ENCODE results near the gene TCERG1L.
"Not testable (repeated sequence)": the region's sequence is repeated elsewhere in the genome, so short reads cannot be mapped to it uniquely, and the experiment has no call there.

The TCERG1L gene

GRCh38 chr10:131344747-131345146 lies 33.2 kb upstream of the TCERG1L start:
- DNase-seq (ENCODE audit: extremely low read depth, insufficient read length) = no peak
- H3K4me3 ChIP-seq (replicated peaks; ENCODE audit: low read depth, low read length) = no peak overlapping the region
- no peak for TF ChIP-seq CTCF (IDR thresholded peaks at IDR 0.05; ENCODE audit: insufficient read depth, low read length, poor library complexity, severe bottlenecking)
- H3K27me3 ChIP-seq (replicated peaks; ENCODE audit: control insufficient read depth, insufficient read depth, low read length) = no peaks in the 10 kb centered on the region
- H3K36me3 ChIP-seq (ENCODE audit: control insufficient read depth, insufficient read depth, low read length) = no peaks in the 10 kb centered on the region

GRCh38 chr10:131337741-131338140 lies 26.2 kb upstream of the TCERG1L start:
- Histone ChIP-seq H3K27me3 (replicated peaks; ENCODE audit: control insufficient read depth, insufficient read depth, low read length) (no peaks in the 10 kb centered on the region), H3K36me3 (ENCODE audit: control insufficient read depth, insufficient read depth, low read length) (no peaks in the 10 kb centered on the region), H3K4me3 (replicated peaks; ENCODE audit: low read depth, low read length) (no peak overlapping the region)
- no peak for TF ChIP-seq CTCF (IDR thresholded peaks at IDR 0.05; ENCODE audit: insufficient read depth, low read length, poor library complexity, severe bottlenecking)
- DNase-seq (ENCODE audit: extremely low read depth, insufficient read length) = no peak

- DNase-seq (ENCODE audit: extremely low read depth, insufficient read length) = no peak
- H3K4me3 ChIP-seq (replicated peaks; ENCODE audit: low read depth, low read length) = no peak overlapping the region
- H3K36me3 ChIP-seq (ENCODE audit: control insufficient read depth, insufficient read depth, low read length) = no peaks in the 10 kb centered on the region
- no peaks in the 10 kb centered on the region for H3K27me3 ChIP-seq (replicated peaks; ENCODE audit: control insufficient read depth, insufficient read depth, low read length)
- no peak for TF ChIP-seq CTCF (IDR thresholded peaks at IDR 0.05; ENCODE audit: insufficient read depth, low read length, poor library complexity, severe bottlenecking)
Observed at GRCh38 chr10:131332821-131333220, 21.3 kb upstream of the TCERG1L start.

- TF ChIP-seq CTCF (IDR thresholded peaks at IDR 0.05; ENCODE audit: insufficient read depth, low read length, poor library complexity, severe bottlenecking) = no peak
- Histone ChIP-seq H3K4me3 (replicated peaks; ENCODE audit: low read depth, low read length) (no peak overlapping the region), H3K27me3 (replicated peaks; ENCODE audit: control insufficient read depth, insufficient read depth, low read length) (no peaks in the 10 kb centered on the region), H3K36me3 (ENCODE audit: control insufficient read depth, insufficient read depth, low read length) (no peaks in the 10 kb centered on the region)
- no peak for DNase-seq (ENCODE audit: extremely low read depth, insufficient read length)
Observed at GRCh38 chr10:131323880-131324279, 12.4 kb upstream of the TCERG1L start.

GRCh38 chr10:131323025-131323424 lies 11.5 kb upstream of the TCERG1L start:
- DNase-seq (ENCODE audit: extremely low read depth, insufficient read length) = no peak
- H3K4me3 ChIP-seq (replicated peaks; ENCODE audit: low read depth, low read length) = no peak overlapping the region
- no peaks in the 10 kb centered on the region for H3K36me3 ChIP-seq (ENCODE audit: control insufficient read depth, insufficient read depth, low read length)
- no peaks in the 10 kb centered on the region for H3K27me3 ChIP-seq (replicated peaks; ENCODE audit: control insufficient read depth, insufficient read depth, low read length)
- TF ChIP-seq CTCF (IDR thresholded peaks at IDR 0.05; ENCODE audit: insufficient read depth, low read length, poor library complexity, severe bottlenecking) = no peak

- not testable (repeated sequence) for H3K4me3 ChIP-seq (replicated peaks; ENCODE audit: low read depth, low read length); DNase-seq (ENCODE audit: extremely low read depth, insufficient read length); H3K27me3 ChIP-seq (replicated peaks; ENCODE audit: control insufficient read depth, insufficient read depth, low read length); H3K36me3 ChIP-seq (ENCODE audit: control insufficient read depth, insufficient read depth, low read length)
Observed at GRCh38 chr10:131322575-131322974, 11.1 kb upstream of the TCERG1L start.
